GM12875 (cell line): ENCODE data around the gene MIX23.

Experiments used
- H3K4me3 ChIP-seq: one replicate; pipeline ENCODE4 v1.5.1; 2011; ENCODE audit warnings: low read depth, low read length, control low read depth
- CTCF ChIP-seq: IDR thresholded peaks from 2 replicates; pipeline ENCODE4 v1.5.1; 2011; ENCODE audit warnings: low read depth, mild to moderate bottlenecking, control low read depth, inconsistent platforms, low read length, moderate library complexity, borderline replicate concordance; ENCODE audit not compliant: insufficient read depth

The MIX23 gene

GRCh38 chr3:122415762-122416654 is 33.0 kb upstream of the MIX23 start, which contains the start of gene WDR5B:
TSS of gene WDR5B (minus strand) at chr3:122416062. CDS start at chr3:122415528, 534 bp downstream.
- peak within 1 kb of the TSS; percentile 54 for H3K4me3 ChIP-seq
- no peak for TF ChIP-seq CTCF

- no peak for TF ChIP-seq CTCF
- H3K4me3 ChIP-seq = peak overlapping the region; percentile 54
Measured at GRCh38 chr3:122415104-122415744, 32.2 kb upstream of the MIX23 start.

- no peak for TF ChIP-seq CTCF
- H3K4me3 ChIP-seq = no peak overlapping the region
Measured at GRCh38 chr3:122414391-122414790, 31.4 kb upstream of the MIX23 start.

- TF ChIP-seq CTCF = no peak
- no peak overlapping the region for H3K4me3 ChIP-seq
Measured at GRCh38 chr3:122410639-122411038, 27.6 kb upstream of the MIX23 start.

- no peak for TF ChIP-seq CTCF
- H3K4me3 ChIP-seq = no peak overlapping the region
Measured at GRCh38 chr3:122410111-122410510, 27.1 kb upstream of the MIX23 start.

GRCh38 chr3:122409446-122409845 is 26.4 kb upstream of the MIX23 start:
- H3K4me3 ChIP-seq = no peak overlapping the region
- TF ChIP-seq CTCF = no peak
